Retinal pigment epithelial cell (primary cell): ENCODE measurements around the gene EMID1.

Experiments used
- DNase-seq: peaks from one replicate; pipeline ENCODE4 v3.0.0-alpha.2; 2010; ENCODE audit warnings: low read depth
- H3K4me3 ChIP-seq: 2 replicates; pipeline ENCODE4 v1.5.1; 2011; ENCODE audit warnings: mild to moderate bottlenecking, low read length, control low read depth, moderate library complexity
- TF ChIP-seq, protein P1 (sequence below): conservative IDR thresholded peaks from 2 replicates; pipeline ENCODE4 v1.5.1; 2011; ENCODE audit warnings: low read depth, low read length, control low read depth, inconsistent platforms

Gene EMID1

DNA sequence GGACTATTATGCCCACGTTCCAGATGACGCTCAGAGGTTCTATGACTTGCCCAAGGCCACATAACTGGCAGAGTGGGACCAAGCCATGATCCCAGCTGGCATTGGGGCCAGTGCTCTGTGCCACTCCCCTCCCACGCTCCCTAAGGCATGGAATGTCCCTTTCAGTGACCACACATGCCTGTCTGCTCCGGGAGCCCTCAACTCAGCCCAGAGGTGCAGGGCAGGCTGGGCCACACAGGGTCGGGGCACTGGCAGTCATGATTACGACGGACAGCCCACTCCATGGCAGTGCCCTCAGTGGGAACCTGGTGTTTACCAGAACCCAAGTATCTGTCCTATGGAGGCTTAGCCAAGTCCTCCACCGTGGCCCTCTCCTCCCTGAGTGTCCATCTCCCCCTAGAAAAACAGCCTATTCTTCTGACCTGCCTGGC lies 52.1 kb downstream of the EMID1 start:
- no peak for DNase-seq
- TF ChIP-seq, protein P1, sequence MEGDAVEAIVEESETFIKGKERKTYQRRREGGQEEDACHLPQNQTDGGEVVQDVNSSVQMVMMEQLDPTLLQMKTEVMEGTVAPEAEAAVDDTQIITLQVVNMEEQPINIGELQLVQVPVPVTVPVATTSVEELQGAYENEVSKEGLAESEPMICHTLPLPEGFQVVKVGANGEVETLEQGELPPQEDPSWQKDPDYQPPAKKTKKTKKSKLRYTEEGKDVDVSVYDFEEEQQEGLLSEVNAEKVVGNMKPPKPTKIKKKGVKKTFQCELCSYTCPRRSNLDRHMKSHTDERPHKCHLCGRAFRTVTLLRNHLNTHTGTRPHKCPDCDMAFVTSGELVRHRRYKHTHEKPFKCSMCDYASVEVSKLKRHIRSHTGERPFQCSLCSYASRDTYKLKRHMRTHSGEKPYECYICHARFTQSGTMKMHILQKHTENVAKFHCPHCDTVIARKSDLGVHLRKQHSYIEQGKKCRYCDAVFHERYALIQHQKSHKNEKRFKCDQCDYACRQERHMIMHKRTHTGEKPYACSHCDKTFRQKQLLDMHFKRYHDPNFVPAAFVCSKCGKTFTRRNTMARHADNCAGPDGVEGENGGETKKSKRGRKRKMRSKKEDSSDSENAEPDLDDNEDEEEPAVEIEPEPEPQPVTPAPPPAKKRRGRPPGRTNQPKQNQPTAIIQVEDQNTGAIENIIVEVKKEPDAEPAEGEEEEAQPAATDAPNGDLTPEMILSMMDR, result no peak
- no peak overlapping the region for H3K4me3 ChIP-seq

DNA sequence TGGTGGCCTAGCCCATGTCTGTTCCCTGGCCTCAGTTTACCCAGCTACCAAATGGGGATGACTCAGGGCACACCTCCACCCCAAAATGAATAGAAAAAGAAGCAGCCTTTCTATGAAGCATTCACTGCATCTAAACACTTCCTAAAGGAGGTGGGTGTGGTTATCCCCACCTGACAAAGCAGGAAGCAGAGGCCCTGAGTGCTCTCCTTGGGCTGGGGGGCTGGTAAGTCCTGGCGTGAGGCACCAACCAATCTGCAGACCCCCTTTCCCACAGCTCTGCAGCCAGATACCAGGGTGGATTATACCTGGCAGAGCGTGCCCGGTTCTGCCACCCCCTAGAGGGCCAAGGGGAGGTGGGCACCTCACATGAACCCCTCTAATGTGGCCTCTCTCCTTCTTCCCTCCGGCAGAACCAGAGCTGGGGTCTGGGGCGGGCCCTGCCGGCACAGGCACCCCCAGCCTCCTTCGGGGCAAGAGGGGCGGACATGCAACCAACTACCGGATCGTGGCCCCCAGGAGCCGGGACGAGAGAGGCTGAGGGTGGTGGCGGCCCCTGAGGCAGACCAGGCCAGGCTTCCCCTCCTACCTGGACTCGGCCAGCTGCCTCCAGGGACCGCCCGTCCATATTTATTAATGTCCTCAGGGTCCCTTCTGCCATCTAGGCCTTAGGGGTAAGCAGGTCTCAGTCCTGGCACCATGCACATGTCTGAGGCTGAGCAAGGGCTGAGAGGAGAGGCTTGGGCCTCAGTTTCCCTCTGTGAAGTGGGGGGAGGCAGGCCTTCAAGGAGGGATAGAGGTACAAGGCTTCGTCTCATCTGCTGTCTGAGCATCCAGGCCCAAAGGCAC lies 52.9 kb downstream of the EMID1 start:
- TF ChIP-seq, protein P1, result no peak
- H3K4me3 ChIP-seq, result no peak overlapping the region
- no peak for DNase-seq

DNA sequence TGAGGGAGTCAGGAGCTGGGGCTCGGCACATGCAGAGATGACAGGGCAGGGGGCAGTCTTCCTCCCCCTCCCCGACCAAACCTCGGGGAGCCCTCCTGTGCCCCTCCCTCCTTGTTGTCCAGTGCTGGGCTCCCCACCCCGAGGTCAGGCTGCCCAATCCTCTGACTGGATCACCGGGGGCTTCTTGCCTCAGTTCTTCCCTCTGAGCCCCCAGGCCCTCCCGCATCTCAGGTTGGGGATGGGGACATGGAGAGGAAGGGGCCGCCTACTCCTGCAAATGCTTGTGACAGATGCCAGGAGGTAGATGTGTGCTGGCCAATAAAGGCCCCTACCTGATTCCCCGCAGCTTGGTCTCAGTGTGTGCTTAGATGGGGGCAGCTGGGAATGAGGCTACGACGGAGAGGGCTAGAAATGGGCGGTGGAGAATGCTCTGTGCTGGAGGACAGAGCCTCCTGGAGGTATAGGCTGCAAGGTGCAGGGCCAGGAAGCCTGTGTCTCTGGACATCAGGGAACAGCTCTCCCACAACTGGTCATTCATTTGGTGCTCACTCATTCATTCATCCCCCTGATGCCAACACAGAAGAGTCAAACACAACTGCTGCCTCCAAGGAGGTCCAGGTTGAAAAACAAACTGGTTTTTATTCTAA lies 53.7 kb downstream of the EMID1 start:
- no peak for DNase-seq
- TF ChIP-seq, protein P1, result peak; percentile 25
- H3K4me3 ChIP-seq, result no peak overlapping the region

DNA sequence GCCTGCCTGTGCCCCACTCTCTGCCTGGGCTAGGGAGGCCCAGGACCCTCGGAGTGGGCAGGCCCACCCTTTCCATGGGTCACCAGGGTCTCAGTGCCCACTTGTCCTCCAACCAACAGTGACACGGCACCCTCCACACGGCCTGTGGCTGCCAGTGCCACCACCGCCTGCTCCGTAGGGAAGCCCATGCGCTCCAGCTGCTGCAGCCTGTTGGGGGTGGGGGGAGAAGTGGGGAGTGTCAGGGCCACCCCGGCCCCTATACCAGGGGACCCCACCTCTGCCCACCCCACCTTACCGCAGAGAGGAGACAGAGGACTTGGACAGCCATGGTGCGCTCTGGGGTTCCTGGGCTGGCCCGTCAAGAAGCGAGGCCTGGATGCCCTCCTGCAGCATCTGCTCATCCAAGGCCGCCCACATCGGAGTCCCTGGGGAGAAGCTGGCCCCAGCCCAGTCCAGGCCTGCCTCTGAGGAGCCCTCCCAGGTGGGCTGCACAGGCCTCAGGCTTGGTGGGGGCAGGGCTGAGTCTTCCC lies 54.4 kb downstream of the EMID1 start:
- no peak overlapping the region for H3K4me3 ChIP-seq
- TF ChIP-seq, protein P1, result no peak
- DNase-seq, result no peak

DNA sequence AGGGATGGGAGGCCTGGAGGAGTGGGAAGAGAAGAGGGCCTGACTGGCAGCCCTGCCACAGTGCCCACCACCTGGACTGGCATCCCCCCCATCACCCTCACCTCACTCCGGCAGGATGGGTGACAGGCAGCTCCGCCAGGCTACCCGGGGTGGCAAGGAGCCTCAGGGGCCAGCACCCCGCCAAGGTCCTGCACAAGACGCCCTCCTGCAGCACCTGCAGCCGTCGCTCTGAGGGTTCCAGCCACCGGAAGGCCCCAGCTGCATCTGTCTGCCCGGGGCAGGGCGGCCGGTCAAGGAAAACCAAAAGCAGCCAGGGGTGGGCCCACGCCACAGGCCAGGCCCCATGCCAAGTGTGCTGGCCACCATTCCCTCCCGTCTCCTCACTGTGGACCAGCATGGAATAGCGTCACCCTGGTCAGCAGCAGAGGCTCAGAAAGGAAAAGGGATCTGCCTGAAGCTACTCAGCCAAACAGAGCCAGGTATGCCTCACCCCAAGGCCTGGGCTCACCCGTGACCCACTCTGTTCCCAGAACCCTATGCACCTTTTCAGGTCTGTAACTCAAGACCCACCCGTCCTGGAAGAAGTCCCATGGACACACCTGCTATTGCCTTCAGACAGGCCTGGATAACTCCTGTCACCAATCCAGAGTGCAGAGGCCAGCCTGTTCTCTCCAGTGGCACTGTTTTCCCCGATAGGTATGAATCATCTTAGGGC lies 55.1 kb downstream of the EMID1 start:
- no peak for DNase-seq
- no peak overlapping the region for H3K4me3 ChIP-seq
- TF ChIP-seq, protein P1, result no peak

DNA sequence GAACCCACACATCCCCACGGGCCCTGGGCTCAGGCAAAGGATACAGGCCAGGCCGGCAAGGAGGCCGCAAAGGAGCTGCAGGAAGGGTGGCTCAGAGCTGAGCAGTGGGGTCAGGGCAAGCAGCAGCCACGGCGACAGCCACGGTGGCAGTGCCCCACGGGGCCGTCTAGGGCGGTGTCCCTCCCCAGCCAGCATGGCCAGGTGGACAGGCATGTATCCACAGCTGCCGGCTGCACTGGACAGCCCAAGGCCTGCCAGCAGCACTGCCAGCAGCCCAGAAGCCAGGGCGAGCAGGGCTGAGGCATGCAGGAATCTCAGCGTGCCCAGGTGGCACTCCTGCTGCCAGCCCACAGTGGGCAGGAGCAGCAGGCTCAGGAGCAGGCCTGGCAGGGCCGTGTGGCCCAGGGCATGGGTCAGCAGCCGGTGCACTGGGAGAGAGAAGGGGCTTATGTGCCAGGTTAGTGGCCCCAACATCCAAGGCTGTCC lies 58.1 kb downstream of the EMID1 start:
- no peak overlapping the region for H3K4me3 ChIP-seq
- DNase-seq, result no peak

More for the DNA sequence above, 58.1 kb downstream of the EMID1 start:
- TF ChIP-seq, protein P1, result no peak
